AG04449 (cell line): ENCODE measurements around the gene CLTA.
A peak's percentile ranks its signal among the peaks of the same experiment; 100 is the strongest.

Experiments
- CTCF ChIA-PET: fragments of 350-600 bp; formaldehyde crosslinking; extraction: SDS; loops from one replicate; lab custom pipeline; 2021; ENCODE audit warnings: antibody characterized with exemption; lab: Yijun Ruan, JAX
- POLR2A ChIA-PET: fragments of 400-600, 350-600 bp; formaldehyde crosslinking; extraction: SDS; loops from one replicate; lab custom pipeline; 2020; ENCODE audit warnings: antibody characterized with exemption, inconsistent platforms; lab: Yijun Ruan, JAX
- DNase-seq: peaks from one replicate; pipeline ENCODE4 v3.0.0-alpha.2; 2010; ENCODE audit warnings: low read depth, low spot score
- H3K4me3 ChIP-seq: 2 replicates; pipeline ENCODE4 v1.5.1; 2011; ENCODE audit warnings: low read depth, mild to moderate bottlenecking, control low read depth, low read length
- CTCF ChIP-seq: IDR thresholded peaks from one replicate; pipeline ENCODE4 v1.5.1; 2011; ENCODE audit warnings: mild to moderate bottlenecking, moderate library complexity, low read length, control low read depth, inconsistent platforms; ENCODE audit not compliant: insufficient read depth; ENCODE audit errors: missing control alignments

Gene CLTA

GRCh38 chr9:36144309-36145232 is 46.1 kb upstream of the CLTA start:
- TF ChIP-seq CTCF: no peak
- DNase-seq: no peak
- H3K4me3 ChIP-seq: no peak overlapping the region
- CTCF ChIA-PET: interaction anchor here (1.2 to 2.5 kb wide), 4 partner anchors 20 to 43 kb away, joined by 3 to 9 read pairs (median 5); no protein-coding TSS in a partner anchor
- POLR2A ChIA-PET: no interaction called here

GRCh38 chr9:36145970-36146369 is 44.8 kb upstream of the CLTA start:
- no peak for TF ChIP-seq CTCF
- ChIA-PET CTCF (no interaction called here), POLR2A (no interaction called here)
- H3K4me3 ChIP-seq: no peak overlapping the region
- DNase-seq: no peak

GRCh38 chr9:36146651-36147050 is 44.1 kb upstream of the CLTA start:
- TF ChIP-seq CTCF: no peak
- POLR2A ChIA-PET: no interaction called here
- no peak for DNase-seq
- CTCF ChIA-PET: interaction anchor here (4.7 to 12.5 kb wide), 2 partner anchors 17 to 44 kb away, joined by 19 to 103 read pairs; partner anchors contain the start of gene CLTA
- H3K4me3 ChIP-seq: no peak overlapping the region

GRCh38 chr9:36147441-36148175 is 43.1 kb upstream of the CLTA start:
- ChIA-PET CTCF (interaction anchor here (0.6 to 12.5 kb wide), 5 partner anchors 11 to 191 kb away, joined by 3 to 103 read pairs (median 9); partner anchors contain the start of genes CLTA and GLIPR2), POLR2A (no interaction called here)
- no peak for TF ChIP-seq CTCF
- no peak for DNase-seq
- no peak overlapping the region for H3K4me3 ChIP-seq

- TF ChIP-seq CTCF: no peak
- DNase-seq: peak; percentile 77
- POLR2A ChIA-PET: interaction anchor here (1.0 to 1.9 kb wide), 8 partner anchors 12 to 46 kb away, joined by 3 to 13 read pairs (median 8); partner anchors contain the start of genes CLTA and GLIPR2
These were observed 42.2 kb upstream of the CLTA start for GRCh38 chr9:36148311-36149051.

More at GRCh38 chr9:36148311-36149051, 42.2 kb upstream of the CLTA start:
- CTCF ChIA-PET: interaction anchor here (0.6 to 12.5 kb wide), 7 partner anchors 9 to 203 kb away, joined by 3 to 103 read pairs (median 4); partner anchors contain the start of genes CLTA and GLIPR2
- no peak overlapping the region; the same call in 1 of the 2 replicates for H3K4me3 ChIP-seq
